NCI-H226 (cell line): ENCODE results near the gene CDH4.

Experiments
- DNase-seq: peaks from one replicate; pipeline ENCODE4 v3.0.0-alpha.2; 2015

The CDH4 gene

DNA sequence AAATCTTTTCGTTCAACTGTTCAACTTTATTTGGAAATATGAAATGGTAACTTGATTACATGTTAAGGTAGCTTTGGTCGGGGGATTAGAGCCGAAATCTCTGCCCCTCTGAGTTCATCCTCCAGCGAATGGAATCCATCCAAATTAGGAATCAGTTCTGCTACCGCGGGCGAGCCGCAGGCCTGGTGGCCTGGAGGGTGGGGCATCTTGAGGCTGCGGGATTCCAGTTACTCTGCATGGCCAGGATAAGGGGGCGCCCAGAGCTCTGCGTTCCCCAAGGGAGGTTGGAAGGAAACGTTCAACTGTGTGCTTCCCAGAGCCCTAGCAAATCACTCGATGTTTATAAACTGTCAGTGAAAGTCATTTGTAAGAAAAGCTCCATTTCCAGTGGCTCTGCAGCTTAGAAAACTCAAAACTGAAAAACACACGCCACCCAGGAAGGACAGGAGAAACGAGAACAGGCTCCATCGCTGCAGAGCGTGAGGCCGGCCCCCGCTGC lies 551.4 kb downstream of the CDH4 start:
- DNase-seq = no peak

DNA sequence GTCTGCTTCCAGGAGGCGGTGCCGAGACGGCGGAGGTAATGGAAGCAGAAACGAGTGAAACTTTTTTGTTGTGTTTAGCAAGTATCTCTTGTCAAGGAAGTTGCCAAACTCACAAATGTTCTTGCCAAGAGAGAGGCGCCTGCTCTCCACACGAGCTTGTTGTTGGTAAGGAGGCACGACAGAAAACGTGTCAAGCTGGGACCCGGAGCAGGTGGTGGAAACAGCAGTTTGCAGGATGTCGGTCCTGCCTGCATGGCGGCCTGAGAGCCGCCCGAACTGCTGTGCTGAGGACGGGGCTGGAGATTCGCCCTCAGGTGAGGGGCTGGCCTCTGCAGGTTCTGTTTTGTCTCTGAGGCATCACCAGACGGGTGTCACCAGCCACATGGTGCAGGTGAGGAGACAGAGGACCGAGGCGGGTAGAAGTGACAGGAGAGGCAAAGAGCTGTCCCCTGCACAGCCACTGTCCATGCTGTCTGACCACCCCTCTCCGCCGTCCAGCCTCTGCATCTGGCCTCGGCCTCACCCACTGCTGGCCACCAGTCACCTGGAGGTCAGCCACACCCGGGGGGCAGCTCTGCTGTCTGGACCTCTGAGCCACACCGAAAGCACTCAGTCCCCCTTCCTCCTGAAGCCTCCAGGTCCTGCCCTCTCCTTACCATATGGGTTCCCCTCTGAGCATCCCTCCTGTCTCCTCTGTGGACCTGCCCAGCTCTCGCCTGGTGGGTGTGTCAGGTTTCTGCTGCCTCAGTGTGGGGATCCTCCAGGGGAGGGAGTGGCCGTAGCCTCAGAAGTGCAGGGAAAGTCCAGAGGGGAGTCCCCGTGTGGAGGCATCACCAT lies 552.1 kb downstream of the CDH4 start:
- no peak for DNase-seq

DNA sequence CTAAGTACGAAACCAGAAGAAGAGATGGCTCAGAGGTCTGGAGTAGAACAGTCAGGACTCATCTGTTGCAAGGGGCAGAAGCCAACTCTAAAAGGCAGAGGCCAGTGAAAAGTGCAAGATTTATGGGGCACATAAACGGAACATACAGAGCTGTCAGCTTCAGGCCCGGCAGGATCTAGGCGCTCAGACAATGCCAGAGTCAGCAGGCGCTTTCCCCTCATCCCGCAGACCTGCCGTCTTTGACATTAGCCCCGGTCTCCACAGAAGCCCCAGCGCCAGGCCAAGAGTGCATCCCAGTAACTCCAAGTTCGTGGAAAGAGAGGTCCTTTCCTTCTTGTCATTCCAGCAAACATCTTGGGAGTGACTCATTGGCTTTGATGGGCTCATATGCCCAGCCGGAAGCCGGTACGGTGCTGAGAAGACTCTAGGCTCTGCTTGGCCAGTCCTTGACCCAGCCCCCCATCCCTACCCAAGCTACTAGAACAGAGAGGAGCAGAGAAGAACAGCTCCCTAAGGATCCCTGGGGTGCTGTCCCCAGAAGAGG lies 552.8 kb downstream of the CDH4 start:
- DNase-seq = no peak

DNA sequence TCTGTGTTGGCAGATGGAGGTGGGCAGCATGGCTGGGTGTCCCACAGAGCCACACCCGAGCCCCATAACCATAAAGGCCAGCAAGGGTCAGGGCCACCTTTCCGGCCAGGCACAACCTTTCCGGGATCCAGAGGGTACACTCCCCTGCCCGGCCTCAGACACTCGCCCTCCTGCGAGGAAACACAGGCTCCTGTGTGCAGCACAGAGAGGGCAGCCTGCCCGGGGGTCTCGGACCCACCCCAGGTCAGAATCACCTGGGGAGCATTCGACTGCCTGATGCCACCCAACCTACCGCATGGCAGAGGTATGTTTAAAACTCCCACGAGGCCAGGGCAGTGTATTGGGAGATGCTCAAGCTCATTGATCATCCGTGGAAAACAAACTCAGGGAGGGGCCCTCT lies 553.3 kb downstream of the CDH4 start:
- DNase-seq = no peak

DNA sequence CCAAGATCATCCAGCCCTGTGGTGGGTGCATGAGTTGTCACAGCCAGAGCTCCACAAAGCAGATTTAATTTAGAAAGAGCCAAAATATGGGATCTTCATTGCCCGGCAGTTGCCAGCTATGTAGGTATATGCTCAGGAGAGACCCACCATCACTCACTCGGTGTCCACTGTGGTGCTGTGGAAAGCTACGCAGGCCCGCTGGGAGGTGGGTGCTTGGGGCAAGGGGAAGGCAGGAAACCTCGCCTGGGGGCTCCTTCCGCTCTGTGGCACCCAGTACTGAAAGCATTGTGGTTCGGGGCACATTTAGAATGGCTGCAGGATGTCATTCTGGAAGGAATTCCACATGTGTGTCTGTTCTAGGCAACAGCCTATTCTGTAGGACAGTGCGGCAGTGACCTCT lies 553.7 kb downstream of the CDH4 start:
- no peak for DNase-seq

DNA sequence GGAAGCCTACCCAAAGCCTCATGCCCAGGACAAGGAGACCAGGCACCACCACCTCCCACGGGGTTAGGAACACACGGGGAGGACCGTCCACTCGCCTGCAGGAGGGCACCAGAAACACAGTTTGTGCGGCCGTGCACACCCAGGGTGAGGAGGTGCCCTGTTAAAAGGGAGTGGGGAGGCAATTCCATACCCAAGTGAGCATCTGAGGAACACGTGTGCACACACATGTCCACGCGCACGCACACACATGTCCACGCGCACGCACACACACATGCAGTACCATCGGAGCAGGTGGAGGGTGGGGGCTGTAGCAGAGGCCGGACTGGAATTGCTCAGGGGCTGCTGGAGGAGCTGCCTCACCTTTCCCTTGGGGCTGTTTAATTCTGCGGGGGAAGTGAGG lies 554.3 kb downstream of the CDH4 start:
- no peak for DNase-seq

DNA sequence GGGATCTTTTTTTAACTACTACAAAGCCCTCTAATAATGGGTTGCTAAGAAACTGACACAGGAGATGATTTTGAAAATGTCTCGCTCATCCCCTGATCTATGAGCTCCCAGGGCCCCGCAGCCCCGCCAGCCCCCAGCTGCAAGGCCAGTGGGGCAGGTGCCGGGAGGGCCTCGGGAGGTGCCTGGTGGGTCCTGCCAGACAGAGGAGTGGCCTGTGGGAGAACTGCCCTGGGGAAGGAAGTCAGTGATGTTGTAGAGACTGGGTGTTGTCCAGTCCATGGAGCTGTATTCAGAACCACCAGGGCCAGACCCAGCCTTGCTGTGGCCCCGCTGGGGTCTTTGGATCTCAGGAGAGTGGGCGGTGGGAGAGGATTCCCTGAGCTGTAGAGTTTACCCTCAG lies 554.9 kb downstream of the CDH4 start:
- DNase-seq = no peak

DNA sequence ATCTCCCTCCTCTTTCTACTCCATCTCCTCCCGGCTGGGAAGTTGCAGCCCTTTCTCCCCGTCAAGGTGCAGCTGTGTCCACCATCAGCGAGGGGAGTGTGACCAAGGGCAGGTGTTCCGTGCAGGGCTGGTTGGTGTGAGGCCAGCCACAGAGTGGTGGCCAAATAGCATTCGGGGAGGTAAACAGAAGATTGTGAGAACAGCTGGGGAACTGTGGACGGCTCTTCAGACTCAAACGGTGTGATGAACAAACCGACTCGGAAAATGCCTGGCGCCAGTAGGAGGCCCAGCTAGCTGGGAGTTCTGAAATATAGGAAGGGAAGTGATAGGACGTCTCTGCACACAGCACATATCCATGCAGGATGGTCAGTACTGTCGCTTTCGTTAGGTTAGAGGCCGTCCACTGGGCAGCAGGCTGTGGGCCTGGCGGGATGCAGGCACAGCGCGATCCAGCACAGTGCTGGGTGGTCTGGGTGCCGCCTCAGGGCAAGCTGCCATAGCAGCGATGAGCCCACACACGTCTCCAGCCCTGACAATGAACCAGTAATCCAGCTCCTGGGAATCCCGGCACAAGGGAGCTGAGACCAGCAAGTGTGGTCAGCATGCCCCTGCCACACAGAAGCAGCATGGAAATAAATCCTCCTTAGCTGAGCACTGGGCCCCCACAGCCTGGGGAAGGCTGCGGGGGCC lies 555.6 kb downstream of the CDH4 start:
- DNase-seq = no peak

DNA sequence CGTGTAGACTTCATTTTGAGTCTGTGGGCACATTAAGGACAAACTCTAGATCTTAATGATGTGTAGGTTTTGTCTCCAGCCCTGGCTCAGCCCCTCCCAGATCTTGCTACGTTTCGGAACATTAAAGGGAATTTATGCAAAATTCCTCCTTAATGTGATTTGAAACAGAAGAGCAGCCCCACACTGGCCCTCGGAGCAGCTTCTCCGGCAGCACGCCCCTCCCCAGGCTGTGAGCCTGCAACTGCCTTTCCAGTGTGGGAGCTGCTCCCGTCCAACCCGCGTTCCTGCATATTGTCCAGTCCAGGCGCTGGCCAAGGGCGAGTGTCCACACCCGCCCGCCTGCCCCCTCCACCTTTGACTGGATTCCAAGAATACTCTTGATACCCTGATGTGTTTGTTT lies 556.4 kb downstream of the CDH4 start:
- no peak for DNase-seq

DNA sequence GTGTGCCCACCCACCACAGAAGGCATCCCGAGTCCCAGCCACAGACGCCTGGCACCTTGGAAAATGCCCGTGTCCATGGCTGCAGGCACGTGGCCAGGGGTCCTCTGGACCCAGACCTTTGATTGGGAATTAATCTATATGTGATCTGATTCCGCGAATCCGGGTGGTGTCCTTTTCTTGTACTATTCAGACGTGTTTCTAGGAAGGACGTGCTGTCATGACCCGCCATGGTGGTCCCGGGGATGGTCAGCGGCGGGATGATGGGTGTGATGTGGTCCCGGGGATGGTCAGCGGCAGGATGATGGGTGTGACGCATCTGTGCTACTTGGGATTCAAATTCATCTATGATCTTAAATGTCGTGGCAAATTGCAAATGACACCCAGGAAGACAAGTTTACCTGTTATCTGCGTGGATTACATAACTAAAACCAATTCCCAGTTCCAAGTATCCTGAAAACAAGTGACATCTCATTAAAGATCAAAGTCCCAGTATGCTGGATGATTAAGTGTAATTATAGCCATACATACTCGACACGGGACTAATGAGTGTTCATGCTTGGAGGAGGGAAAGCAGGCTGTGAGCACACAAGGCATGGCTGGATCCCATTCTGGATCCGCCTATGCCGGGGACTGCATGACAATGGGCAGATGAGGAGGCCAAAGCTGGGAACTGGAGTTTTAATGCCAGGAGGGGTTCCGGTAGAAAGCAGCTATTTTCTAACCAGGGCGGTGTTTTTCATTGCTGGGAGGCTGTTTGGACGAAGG lies 557.1 kb downstream of the CDH4 start:
- no peak for DNase-seq

DNA sequence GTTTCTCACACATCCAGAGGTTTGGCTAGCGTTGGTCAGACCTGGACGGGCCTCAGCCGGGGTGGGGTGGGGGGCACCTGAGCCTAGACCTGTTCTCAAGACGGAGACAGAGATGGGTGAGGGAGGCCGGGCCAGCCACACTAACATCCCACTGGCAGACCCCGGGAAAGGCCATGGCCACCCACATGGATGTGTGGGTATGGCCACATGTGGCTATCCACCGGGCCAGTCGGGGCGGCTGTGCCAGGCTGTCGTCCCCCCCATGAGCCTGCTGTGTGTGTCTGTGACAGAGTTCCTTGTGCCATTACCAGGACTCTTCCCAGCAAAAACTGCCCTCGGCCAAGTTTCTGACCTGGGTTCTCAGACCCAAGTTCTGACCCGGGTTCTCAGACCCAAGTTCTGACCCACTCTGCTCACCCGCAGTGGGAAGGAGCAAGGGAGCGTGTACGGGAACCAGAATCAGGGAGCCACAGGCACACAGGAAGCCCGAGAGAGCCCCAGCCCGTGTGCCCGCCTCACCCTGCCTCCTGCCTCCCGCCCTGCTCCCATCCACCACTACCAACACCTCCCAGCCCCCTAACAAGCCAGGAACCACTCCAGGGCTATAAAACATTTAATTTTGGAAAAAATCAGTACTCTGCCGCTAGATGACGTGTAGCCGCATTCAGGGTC lies 558.1 kb downstream of the CDH4 start:
- DNase-seq = no peak

DNA sequence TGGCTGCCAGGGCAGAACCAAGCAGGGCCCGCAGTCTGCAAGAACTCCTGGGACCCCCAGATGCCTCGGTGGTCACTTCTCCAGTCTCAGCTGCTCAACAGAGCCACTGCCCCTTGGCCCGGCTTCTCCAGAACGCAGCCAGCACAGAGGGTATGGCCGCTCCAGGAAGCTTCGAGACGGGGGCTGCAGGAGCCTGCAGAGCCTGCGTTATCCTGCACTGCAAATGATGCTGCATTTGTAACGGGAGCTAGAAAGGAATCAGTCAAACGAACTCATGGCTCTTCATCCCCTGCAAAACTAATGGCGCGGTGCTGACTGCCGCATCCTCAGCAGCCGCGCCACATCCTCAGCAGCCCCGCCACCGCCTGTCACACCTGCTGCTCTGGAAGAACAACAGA lies 558.7 kb downstream of the CDH4 start:
- DNase-seq = no peak

DNA sequence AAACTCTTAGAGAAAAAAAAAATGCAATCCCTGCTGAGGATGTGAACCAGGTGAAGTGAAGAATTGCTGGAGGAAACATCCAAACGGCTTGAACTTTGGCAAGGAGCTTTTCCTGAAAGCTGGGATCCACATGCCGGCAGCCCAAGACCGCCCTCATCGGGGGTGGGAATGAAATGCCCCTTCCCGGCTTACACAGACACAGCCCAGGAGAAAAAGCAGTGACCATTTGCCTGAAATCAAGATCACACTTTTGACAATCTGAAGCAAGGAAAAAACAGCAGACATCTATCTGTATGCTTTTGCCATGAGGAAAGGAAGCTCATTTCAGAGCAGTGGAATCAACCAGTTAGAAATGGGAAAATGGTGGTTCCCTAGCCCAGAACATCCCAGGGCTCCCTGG lies 559.1 kb downstream of the CDH4 start:
- no peak for DNase-seq

DNA sequence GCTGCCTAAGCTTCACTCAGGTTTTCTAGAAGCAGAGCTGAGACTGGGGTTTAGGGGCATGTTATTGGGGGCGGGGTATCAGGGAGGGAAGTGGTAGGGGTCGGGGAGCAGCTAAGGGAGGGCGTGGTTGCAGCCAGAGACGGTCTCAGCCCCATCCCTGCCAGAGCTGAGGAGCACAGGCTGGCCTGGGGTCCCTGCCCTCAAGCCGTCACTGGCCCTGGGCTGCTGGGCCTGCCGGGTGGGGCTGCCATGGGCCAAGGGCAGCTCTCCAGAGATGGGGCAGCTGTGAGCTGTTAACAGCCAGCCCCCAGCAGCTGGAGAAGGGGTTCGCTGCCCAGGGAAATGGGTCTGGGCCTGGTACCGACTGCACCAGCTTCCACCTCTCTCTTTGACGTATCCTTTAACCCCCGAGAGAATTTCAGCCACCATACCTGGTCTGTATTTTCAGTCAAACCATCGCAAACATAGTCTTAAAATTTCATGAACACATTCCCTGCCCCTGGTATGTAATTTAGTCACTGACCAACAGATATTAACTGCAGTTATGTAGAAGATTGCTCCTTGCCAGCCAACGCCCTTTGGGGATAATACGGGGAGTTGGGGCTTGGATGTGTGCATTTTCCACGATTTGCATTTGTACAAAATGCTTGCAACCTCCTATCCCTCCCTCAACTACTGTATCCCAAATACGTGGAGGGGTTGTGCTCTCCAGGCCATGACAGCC lies 560.2 kb downstream of the CDH4 start:
- DNase-seq = no peak

DNA sequence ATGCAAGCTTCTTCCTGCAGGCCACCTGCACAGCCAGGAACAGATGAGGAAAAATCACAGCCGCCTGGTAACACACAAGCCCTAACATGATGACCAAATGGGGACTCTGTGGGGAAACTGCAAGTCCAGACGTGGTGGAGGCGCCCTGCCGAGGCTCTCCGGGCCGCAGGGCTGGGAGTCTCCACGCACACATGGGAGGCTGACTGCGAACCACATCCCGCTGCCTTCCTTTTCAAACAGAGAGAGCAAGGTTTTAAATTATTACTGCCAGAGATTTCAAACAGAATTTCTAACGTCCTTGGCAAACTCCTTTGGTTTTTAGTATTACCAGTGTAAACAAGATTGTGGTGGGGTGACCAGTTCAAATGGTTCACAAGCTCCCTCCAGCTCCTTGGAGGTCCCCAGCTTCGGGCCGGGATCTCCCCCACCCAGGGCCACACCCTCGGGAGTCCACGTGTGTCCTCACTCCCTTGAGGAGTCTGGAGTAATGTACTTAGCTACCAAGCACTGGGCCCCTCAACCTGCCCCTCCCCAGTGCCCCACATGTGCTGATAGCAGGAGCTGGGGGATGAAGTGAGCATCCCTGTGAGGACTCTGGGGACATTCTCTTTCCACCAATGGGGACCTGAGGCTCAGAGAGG lies 560.9 kb downstream of the CDH4 start:
- no peak for DNase-seq

DNA sequence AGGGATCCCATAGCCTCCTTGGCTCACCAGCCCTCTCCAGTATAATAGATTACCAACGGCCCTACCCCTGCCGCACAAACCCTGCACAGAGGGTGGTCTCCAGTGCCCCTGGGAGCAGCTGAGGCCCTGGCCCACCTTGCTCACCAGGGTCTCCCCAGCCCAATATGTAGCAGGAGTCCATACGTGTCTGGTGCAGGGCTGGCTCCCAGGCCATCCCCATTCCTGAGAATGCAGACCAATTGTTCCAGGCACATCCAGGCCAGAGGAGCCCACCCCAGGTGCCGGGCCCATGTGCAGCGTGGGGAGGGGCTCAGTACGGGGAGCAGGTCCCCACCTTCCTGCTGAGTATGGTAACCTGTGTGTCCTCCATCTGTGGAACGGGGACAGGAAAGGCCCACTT lies 561.7 kb downstream of the CDH4 start:
- no peak for DNase-seq

DNA sequence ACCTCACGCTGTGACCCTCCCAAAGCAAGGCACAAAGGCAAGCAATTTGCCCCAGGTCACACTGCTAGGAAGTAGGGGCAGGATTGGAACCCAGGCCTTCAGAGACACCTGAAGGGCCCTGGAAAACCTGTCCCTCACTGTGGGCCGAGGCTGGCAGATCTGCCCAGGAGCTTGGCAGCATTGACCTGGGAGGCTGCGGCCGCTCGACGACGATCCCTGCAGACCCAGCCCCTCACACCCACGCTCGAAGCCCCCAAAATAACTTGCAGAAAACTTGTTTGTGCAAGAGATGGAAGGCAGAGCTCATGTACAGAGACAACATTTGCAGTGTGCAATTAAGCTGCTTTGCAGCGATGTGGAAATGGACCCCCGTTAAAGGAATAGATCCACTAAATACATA lies 562.2 kb downstream of the CDH4 start:
- no peak for DNase-seq

DNA sequence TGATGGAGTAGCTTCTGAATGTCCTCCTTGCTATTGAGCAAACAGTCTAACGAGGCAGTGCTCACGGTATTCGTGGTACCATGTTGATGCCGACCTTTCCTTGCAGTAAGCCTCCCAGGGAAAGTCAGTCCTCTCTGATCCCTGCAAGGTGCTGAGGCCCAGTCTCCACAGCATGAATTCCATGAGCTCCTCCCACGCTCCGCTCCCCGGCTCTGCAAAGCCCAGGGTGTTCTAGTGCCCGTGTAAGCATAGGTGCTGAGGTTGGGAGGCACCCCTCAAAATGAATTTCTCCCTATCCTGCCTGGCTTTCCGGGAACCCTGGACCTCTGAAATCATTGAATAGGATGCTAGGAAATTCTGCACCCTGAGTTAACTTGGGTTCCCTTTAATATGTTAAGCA lies 562.7 kb downstream of the CDH4 start:
- no peak for DNase-seq

DNA sequence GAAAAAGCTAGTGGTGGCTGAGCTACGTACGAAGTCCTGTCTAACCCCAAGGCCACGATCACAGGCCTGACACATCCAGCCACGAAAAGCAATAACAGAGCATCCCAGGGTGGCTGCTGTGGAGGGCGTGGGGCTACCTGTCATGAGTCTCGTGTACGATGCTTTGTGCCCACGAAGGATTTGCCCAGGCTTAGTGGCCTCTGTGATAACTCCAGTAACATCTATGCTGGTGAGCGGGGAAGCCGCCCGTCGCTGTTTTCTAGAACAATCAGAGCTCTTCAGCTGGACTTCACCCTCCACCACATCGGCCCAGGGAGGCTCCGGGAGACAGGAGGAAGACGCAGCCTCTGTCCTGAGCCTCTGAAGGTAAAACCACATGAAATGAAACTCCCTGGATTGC lies 563.1 kb downstream of the CDH4 start:
- no peak for DNase-seq

DNA sequence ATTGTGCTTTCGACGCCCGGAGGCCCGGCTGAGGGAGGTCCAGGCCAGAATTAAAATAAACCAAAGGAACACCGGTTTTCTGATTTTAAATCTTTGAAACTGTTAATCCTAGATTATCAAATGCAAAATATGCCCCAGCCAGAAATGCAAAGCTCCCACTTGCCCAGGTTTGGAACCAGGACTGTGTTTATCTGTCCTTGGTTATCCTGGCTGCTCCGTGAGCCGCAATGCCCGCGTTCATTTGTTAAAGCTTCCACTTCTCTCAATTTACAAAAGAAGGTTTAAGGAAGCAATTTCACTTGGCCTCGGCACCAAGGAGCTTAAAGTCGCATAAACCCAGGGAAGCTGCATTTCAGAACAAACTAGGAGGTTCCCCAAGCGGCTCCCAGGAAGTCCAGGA lies 563.6 kb downstream of the CDH4 start:
- DNase-seq = no peak

DNA sequence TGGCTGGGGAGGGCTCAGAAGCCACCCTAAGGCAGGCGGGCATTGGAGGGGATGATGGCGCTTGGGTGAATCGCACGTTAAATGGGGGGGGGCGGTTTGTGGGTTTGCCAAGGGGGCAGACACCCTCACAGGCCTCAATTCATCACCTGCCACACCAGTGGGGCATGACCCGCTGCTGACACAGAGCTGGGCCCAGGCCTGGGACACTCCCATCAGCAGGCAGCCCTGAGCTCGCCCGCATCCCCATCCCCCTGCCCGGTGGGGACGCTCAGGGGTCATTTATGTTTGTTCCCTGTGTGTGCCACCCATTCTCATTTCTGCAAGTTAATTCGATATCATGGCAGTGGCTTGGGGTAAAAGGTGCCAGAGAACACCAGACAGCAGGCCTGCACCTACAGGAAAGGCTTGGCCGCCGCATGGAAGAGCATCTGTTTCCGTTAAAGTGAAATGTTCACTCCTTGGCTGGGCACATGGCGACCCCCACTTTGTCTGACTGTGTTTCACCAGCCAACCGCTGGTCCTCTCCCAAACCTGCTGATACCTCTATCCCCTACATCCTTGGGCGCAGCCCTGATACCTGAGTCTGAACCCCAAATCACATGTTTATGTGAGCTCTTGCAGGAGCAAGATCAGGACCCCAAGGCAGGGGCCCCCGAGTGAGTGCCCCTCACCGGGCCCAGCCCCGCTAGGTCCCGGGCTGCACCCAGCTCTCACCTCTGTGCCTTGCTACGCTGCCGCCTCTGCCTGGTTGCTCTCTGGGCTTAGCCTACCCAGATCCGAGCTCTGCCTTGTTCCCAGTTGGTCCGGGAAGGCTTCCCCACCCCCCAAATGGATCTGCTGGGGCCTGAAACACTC lies 564.8 kb downstream of the CDH4 start:
- DNase-seq = no peak
